Stimulated activated CD4-positive, alpha-beta T cell treated with anti-CD3 and anti-CD28 coated beads, Interleukin-1b, Interleukin-23, amount 100 ng/mL, for 48 hours (primary cell): Measurements from ENCODE around the gene KCNJ18.
"Not testable (repeated sequence)": the region's sequence is repeated elsewhere in the genome, so short reads cannot be mapped to it uniquely, and the experiment has no call there.

Source experiments
- DNase-seq: peaks from one replicate; pipeline ENCODE4 v3.0.0-alpha.2; 2020

KCNJ18 gene

GRCh38 chr17:21686165-21687015, 5.9 kb upstream of the KCNJ18 start:
- no peak for DNase-seq

GRCh38 chr17:21687136-21687953, 5.0 kb upstream of the KCNJ18 start:
- no peak for DNase-seq

GRCh38 chr17:21688293-21688949, 3.9 kb upstream of the KCNJ18 start:
- DNase-seq = no peak

- DNase-seq = no peak
Observed at GRCh38 chr17:21689604-21690003, 2.7 kb upstream of the KCNJ18 start.

GRCh38 chr17:21690811-21691210, 1.5 kb upstream of the KCNJ18 start:
- DNase-seq = not testable (repeated sequence)

- not testable (repeated sequence) for DNase-seq
Observed at GRCh38 chr17:21691481-21691880, 842 bp upstream of the KCNJ18 start.

- not testable (repeated sequence) for DNase-seq
Observed at GRCh38 chr17:21692704-21693065, 362 bp downstream of the KCNJ18 start.

- not testable (repeated sequence) for DNase-seq
Observed at GRCh38 chr17:21693391-21693796, 1.1 kb downstream of the KCNJ18 start.

GRCh38 chr17:21693937-21694336, 1.6 kb downstream of the KCNJ18 start:
- not testable (repeated sequence) for DNase-seq

- DNase-seq = not testable (repeated sequence)
Observed at GRCh38 chr17:21696227-21696626, 3.9 kb downstream of the KCNJ18 start.

GRCh38 chr17:21696842-21697507, 4.7 kb downstream of the KCNJ18 start:
- DNase-seq = not testable (repeated sequence)

- not testable (repeated sequence) for DNase-seq
Observed at GRCh38 chr17:21697508-21697860, 5.2 kb downstream of the KCNJ18 start.

- not testable (repeated sequence) for DNase-seq
Observed at GRCh38 chr17:21698437-21699075, 6.2 kb downstream of the KCNJ18 start.

- DNase-seq = not testable (repeated sequence)
Observed at GRCh38 chr17:21699124-21699523, 6.8 kb downstream of the KCNJ18 start.

GRCh38 chr17:21699573-21700236, 7.4 kb downstream of the KCNJ18 start:
- DNase-seq = not testable (repeated sequence)

- DNase-seq = not testable (repeated sequence)
Observed at GRCh38 chr17:21701090-21701489, 8.8 kb downstream of the KCNJ18 start.

GRCh38 chr17:21702029-21702428, 9.7 kb downstream of the KCNJ18 start:
- not testable (repeated sequence) for DNase-seq

GRCh38 chr17:21702521-21702920, 10.2 kb downstream of the KCNJ18 start:
- DNase-seq = not testable (repeated sequence)

GRCh38 chr17:21702940-21703640, 10.8 kb downstream of the KCNJ18 start:
- not testable (repeated sequence) for DNase-seq

GRCh38 chr17:21703891-21704872, 11.9 kb downstream of the KCNJ18 start:
- DNase-seq = not testable (repeated sequence)
